Measurements from ENCODE around the gene PKNOX2.

Gene PKNOX2

GRCh38 chr11:125429807-125430678 is 265.5 kb downstream of the PKNOX2 start:
- peaks cover 23% of the 10 kb centered on the region for H3K27me3 Mint-ChIP-seq
- no peak for DNase-seq
- no peak overlapping the region for H3K4me3 Mint-ChIP-seq

GRCh38 chr11:125431009-125431408 is 266.5 kb downstream of the PKNOX2 start:
- no peaks in the 10 kb centered on the region for H3K36me3 Mint-ChIP-seq (ENCODE audit: low read depth)
- H3K27me3 Mint-ChIP-seq = peaks cover 23% of the 10 kb centered on the region
- no peaks in the 10 kb centered on the region for H3K9me3 Mint-ChIP-seq
- peaks cover 1% of the 10 kb centered on the region for H3K4me1 Mint-ChIP-seq (ENCODE audit: low read depth)
- DNase-seq = no peak
- no peak overlapping the region for H3K27ac Mint-ChIP-seq
- no peak overlapping the region for H3K4me3 Mint-ChIP-seq

More at GRCh38 chr11:125429807-125430678, 265.5 kb downstream of the PKNOX2 start:
- no peak overlapping the region for H3K27ac Mint-ChIP-seq
- no peaks in the 10 kb centered on the region for H3K36me3 Mint-ChIP-seq (ENCODE audit: low read depth)
- H3K9me3 Mint-ChIP-seq = no peaks in the 10 kb centered on the region
- peaks cover 1% of the 10 kb centered on the region for H3K4me1 Mint-ChIP-seq (ENCODE audit: low read depth)

DNA sequence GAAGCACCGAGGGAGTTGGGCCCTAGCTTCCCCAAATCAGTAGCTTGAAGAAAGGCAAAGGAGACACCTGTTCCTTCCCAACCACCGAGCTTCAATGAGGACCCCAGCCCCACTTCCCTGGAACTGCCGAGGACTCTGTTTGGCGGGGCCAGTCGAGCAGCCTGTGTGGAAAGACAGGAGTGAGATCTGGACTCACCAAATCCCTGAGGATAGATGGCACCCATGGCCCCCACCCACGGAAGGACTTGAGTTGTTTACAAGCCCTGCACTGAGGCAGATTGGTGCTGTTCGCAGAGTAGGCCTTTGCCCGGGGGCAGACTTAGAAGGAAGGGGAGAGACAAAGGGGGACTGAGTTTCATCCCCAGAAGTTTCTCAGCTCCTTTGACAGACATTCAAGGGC is 266.9 kb downstream of the PKNOX2 start:
- no peak overlapping the region for H3K27ac Mint-ChIP-seq
- H3K9me3 Mint-ChIP-seq = no peaks in the 10 kb centered on the region
- peaks cover 23% of the 10 kb centered on the region for H3K27me3 Mint-ChIP-seq
- DNase-seq = no peak
- no peak overlapping the region for H3K4me3 Mint-ChIP-seq
- no peaks in the 10 kb centered on the region for H3K36me3 Mint-ChIP-seq (ENCODE audit: low read depth)
- H3K4me1 Mint-ChIP-seq (ENCODE audit: low read depth) = peaks cover 1% of the 10 kb centered on the region

DNA sequence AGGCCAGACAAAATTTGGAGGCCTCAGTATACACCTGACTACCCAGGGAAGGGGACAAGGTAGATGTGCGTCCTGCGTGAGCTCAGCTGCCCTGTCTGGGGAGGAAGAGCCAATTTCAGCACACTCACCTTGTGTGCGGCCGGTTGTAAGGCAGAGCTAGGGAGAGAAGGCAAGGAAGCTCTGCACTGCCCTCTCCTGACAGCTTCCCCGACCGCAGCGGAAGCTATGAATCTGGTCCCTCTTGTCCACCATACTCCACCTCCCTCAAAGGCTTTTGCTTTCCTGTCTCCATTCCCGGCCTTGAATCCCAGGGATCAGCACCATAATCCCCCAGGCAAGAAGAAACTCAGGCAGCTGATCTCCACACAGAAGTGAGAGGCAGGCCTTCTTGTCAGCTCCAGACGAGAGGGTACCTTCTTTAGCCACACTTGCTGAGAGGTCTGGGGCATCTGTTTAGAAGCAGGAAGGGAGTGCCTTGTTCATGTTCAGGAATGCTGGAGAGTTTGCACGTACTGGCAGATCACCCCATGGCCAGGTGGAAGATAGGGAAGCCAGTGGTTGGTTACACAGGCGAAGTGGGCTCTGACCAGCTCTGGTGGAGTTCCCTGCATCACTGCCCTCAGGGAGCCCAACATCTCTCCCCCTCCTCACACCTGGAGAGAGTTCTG is 269.0 kb downstream of the PKNOX2 start:
- no peaks in the 10 kb centered on the region for H3K9me3 Mint-ChIP-seq
- peak; percentile 36 for DNase-seq
- H3K36me3 Mint-ChIP-seq (ENCODE audit: low read depth) = no peaks in the 10 kb centered on the region
- H3K4me1 Mint-ChIP-seq (ENCODE audit: low read depth) = peaks cover 1% of the 10 kb centered on the region
- H3K27me3 Mint-ChIP-seq = peaks cover 30% of the 10 kb centered on the region
- H3K27ac Mint-ChIP-seq = no peak overlapping the region
- H3K4me3 Mint-ChIP-seq = no peak overlapping the region

- Mint-ChIP-seq H3K27ac (no peak overlapping the region), H3K4me3 (no peak overlapping the region), H3K4me1 (ENCODE audit: low read depth) (peaks cover 1% of the 10 kb centered on the region), H3K36me3 (ENCODE audit: low read depth) (no peaks in the 10 kb centered on the region), H3K27me3 (peaks cover 36% of the 10 kb centered on the region), H3K9me3 (no peaks in the 10 kb centered on the region)
- DNase-seq = no peak
Observed at GRCh38 chr11:125435461-125436238, 271.1 kb downstream of the PKNOX2 start.

- no peak overlapping the region for H3K4me3 Mint-ChIP-seq
- H3K27me3 Mint-ChIP-seq = peaks cover 44% of the 10 kb centered on the region
- no peaks in the 10 kb centered on the region for H3K36me3 Mint-ChIP-seq (ENCODE audit: low read depth)
- no peak overlapping the region for H3K27ac Mint-ChIP-seq
- no peaks in the 10 kb centered on the region for H3K9me3 Mint-ChIP-seq
- H3K4me1 Mint-ChIP-seq (ENCODE audit: low read depth) = no peaks in the 10 kb centered on the region
- no peak for DNase-seq
Observed at GRCh38 chr11:125441648-125442410, 277.3 kb downstream of the PKNOX2 start.

- no peak overlapping the region for H3K4me3 Mint-ChIP-seq
- H3K27ac Mint-ChIP-seq = no peak overlapping the region
- peaks cover 38% of the 10 kb centered on the region for H3K27me3 Mint-ChIP-seq
- no peaks in the 10 kb centered on the region for H3K9me3 Mint-ChIP-seq
- H3K4me1 Mint-ChIP-seq (ENCODE audit: low read depth) = no peaks in the 10 kb centered on the region
- no peak for DNase-seq
- no peaks in the 10 kb centered on the region for H3K36me3 Mint-ChIP-seq (ENCODE audit: low read depth)
Observed at GRCh38 chr11:125442946-125443345, 278.4 kb downstream of the PKNOX2 start.

GRCh38 chr11:125443767-125444311 is 279.3 kb downstream of the PKNOX2 start:
- Mint-ChIP-seq H3K4me1 (ENCODE audit: low read depth) (no peaks in the 10 kb centered on the region), H3K36me3 (ENCODE audit: low read depth) (no peaks in the 10 kb centered on the region), H3K27ac (no peak overlapping the region), H3K9me3 (no peaks in the 10 kb centered on the region), H3K27me3 (peaks cover 29% of the 10 kb centered on the region), H3K4me3 (no peak overlapping the region)
- no peak for DNase-seq

- no peak for DNase-seq
- no peak overlapping the region for H3K27ac Mint-ChIP-seq
- no peaks in the 10 kb centered on the region for H3K4me1 Mint-ChIP-seq (ENCODE audit: low read depth)
- no peaks in the 10 kb centered on the region for H3K36me3 Mint-ChIP-seq (ENCODE audit: low read depth)
- H3K9me3 Mint-ChIP-seq = no peaks in the 10 kb centered on the region
- H3K27me3 Mint-ChIP-seq = peaks cover 21% of the 10 kb centered on the region
- no peak overlapping the region for H3K4me3 Mint-ChIP-seq
Observed at GRCh38 chr11:125445731-125446130, 281.2 kb downstream of the PKNOX2 start.

DNA sequence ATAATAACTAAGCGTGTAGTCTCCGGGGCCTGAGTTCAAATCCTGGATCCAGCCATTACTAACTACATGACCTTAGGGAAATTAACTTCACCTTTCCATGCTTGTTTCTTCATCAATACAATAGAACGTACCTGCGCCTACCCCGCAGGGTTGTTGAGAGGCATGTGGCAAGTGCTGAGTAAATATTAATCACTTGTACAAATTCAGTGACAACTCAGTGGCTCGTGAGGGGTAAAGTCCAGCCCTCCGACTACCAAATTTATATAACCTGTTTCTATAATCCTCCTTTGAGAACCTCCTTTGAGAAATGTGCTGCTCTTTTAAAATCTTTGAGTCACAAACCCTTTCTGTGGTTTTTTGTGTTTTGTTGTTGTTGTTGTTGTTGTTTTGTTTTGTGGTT is 281.7 kb downstream of the PKNOX2 start:
- no peak overlapping the region for H3K27ac Mint-ChIP-seq
- peaks cover 16% of the 10 kb centered on the region for H3K27me3 Mint-ChIP-seq
- peaks cover 3% of the 10 kb centered on the region for H3K4me1 Mint-ChIP-seq (ENCODE audit: low read depth)
- no peaks in the 10 kb centered on the region for H3K36me3 Mint-ChIP-seq (ENCODE audit: low read depth)
- no peaks in the 10 kb centered on the region for H3K9me3 Mint-ChIP-seq
- H3K4me3 Mint-ChIP-seq = no peak overlapping the region
- DNase-seq = no peak

DNA sequence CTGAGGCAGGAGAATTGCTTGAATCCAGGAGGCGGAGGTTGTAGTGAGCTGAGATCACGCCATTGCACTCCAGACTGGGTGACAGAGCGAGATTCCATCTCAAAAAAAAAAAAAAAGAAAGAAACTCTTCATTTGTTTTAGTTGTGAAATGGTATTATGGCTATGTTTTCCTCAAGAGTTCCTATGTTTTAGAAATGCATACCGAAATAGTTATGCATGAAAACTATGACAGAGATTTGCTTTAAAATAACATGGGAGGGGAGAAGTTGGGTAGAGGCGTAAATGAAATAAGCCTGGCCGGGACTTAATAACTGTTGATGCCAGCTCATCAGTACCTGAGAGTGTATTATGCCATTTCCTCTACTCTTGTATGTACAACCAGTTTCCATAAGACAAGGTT is 283.2 kb downstream of the PKNOX2 start:
- H3K36me3 Mint-ChIP-seq (ENCODE audit: low read depth) = no peaks in the 10 kb centered on the region
- no peak for DNase-seq

DNA sequence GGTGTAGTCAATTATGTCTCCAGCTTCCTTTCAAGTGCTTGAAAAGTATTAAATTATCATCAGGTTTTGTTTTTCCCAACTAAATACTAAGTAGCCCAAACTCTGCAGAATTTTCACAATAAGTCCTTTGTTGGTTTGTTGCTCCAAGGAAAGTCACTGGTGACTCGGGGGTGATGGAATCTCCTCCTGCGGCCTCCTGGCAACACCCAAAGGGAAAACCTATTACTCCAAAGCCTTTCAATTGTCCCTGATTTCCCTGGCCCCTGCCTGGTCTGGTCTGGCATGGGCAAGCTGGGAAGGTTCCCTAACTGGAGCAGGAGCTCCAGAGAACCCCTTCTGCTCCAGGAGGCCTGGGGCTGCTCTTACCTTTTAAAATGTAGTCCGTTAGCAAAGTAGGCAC is 283.6 kb downstream of the PKNOX2 start:
- H3K4me3 Mint-ChIP-seq = no peak overlapping the region
- H3K27me3 Mint-ChIP-seq = peaks cover 3% of the 10 kb centered on the region
- no peaks in the 10 kb centered on the region for H3K9me3 Mint-ChIP-seq
- DNase-seq = no peak
- H3K27ac Mint-ChIP-seq = no peak overlapping the region
- peaks cover 10% of the 10 kb centered on the region for H3K4me1 Mint-ChIP-seq (ENCODE audit: low read depth)
- H3K36me3 Mint-ChIP-seq (ENCODE audit: low read depth) = no peaks in the 10 kb centered on the region

More for the DNA sequence above, 283.2 kb downstream of the PKNOX2 start:
- Mint-ChIP-seq H3K4me3 (no peak overlapping the region), H3K9me3 (no peaks in the 10 kb centered on the region), H3K27ac (no peak overlapping the region), H3K4me1 (ENCODE audit: low read depth) (peaks cover 10% of the 10 kb centered on the region), H3K27me3 (peaks cover 5% of the 10 kb centered on the region)

GRCh38 chr11:125449565-125449964 is 285.0 kb downstream of the PKNOX2 start:
- no peak for DNase-seq
- no peak overlapping the region for H3K4me3 Mint-ChIP-seq
- no peaks in the 10 kb centered on the region for H3K36me3 Mint-ChIP-seq (ENCODE audit: low read depth)
- H3K27me3 Mint-ChIP-seq = no peaks in the 10 kb centered on the region
- H3K4me1 Mint-ChIP-seq (ENCODE audit: low read depth) = peaks cover 10% of the 10 kb centered on the region
- H3K27ac Mint-ChIP-seq = no peak overlapping the region
- H3K9me3 Mint-ChIP-seq = no peaks in the 10 kb centered on the region
